HepG2 (cell line): ENCODE measurements around the gene TUBA8. TPM values are rescaled to one million over a fixed set of nuclear protein-coding genes. Genes with fewer than 3 reads are reported as not detected.

Source experiments
- BCL6 ChIP-seq: IDR thresholded peaks from 2 replicates; pipeline ENCODE4 v1.6.1; 2016; ENCODE audit warnings: missing genetic modification reagents, missing compliant biosample characterization
- DDIT3 ChIP-seq: sonication (generic); formaldehyde crosslinking; IDR thresholded peaks from 2 replicates; pipeline ENCODE4 v1.4.0; 2020; ENCODE audit warnings: mild to moderate bottlenecking, missing genetic modification reagents
- ERF ChIP-seq: IDR thresholded peaks from 2 replicates; pipeline ENCODE4 v1.6.1; 2018; ENCODE audit warnings: missing biosample characterization, missing genetic modification reagents
- HDAC6 ChIP-seq: fragments of 200-600 bp; sonication (generic); IDR thresholded peaks from 2 replicates; pipeline ENCODE4 v1.7.0; 2017; ENCODE audit warnings: mild to moderate bottlenecking, antibody characterized with exemption, low read length, low read depth
- HNF1B ChIP-seq: sonication (generic); formaldehyde crosslinking; IDR thresholded peaks from 2 replicates; pipeline ENCODE4 v1.5.1; 2020; ENCODE audit warnings: mild to moderate bottlenecking, moderate library complexity, missing genetic modification reagents
- ISX ChIP-seq: sonication (generic); formaldehyde crosslinking; conservative IDR thresholded peaks from 2 replicates; pipeline ENCODE4 v1.5.0; 2020; ENCODE audit warnings: missing genetic modification reagents
- MEIS1 ChIP-seq: sonication (generic); formaldehyde crosslinking; IDR thresholded peaks from 2 replicates; pipeline ENCODE4 v1.9.0; 2021; ENCODE audit warnings: mild to moderate bottlenecking, missing genetic modification reagents, moderate library complexity, borderline replicate concordance
- MIER2 ChIP-seq: IDR thresholded peaks from 2 replicates; pipeline ENCODE4 v1.6.1; 2016; ENCODE audit warnings: missing biosample characterization, missing genetic modification reagents
- NKX3-1 ChIP-seq: sonication (generic); formaldehyde crosslinking; IDR thresholded peaks from 2 replicates; pipeline ENCODE4 v1.5.0; 2020; ENCODE audit warnings: missing genetic modification reagents
- SOX13 ChIP-seq, 3 experiments: fragments of 450-650 bp in 1 of 3; sonication (generic) in 1 of 3; formaldehyde crosslinking in 1 of 3; IDR thresholded peaks in 2 of 3; conservative IDR thresholded peaks in 1 of 3; 2 replicates each; pipeline versions ENCODE4 v1.5.0 to v1.6.1; 2016 to 2020; ENCODE audit warnings: antibody characterized with exemption in 1 of 3, mild to moderate bottlenecking in 1 of 3, missing compliant biosample characterization in 1 of 3, missing genetic modification reagents in 1 of 3, moderate library complexity in 1 of 3
- TCF12 ChIP-seq, 2 experiments: fragments of 450-650 bp in 1 of 2; sonication (generic) in 1 of 2; formaldehyde crosslinking in 1 of 2; IDR thresholded peaks; 2 replicates each; pipeline versions ENCODE4 v1.6.1 to v1.8.0; 2017 to 2022; ENCODE audit warnings: antibody characterized with exemption in 1 of 2, mild to moderate bottlenecking in 1 of 2, missing genetic modification reagents in 1 of 2, moderate library complexity in 1 of 2
- THAP7 ChIP-seq: sonication (generic); formaldehyde crosslinking; IDR thresholded peaks from 2 replicates; pipeline ENCODE4 v1.8.1; 2023; ENCODE audit warnings: mild to moderate bottlenecking, missing genetic modification reagents
- ZBTB25 ChIP-seq: IDR thresholded peaks from 2 replicates; pipeline ENCODE4 v1.6.1; 2018; ENCODE audit warnings: missing genetic modification reagents
- ZFP1 ChIP-seq: IDR thresholded peaks from 2 replicates; pipeline ENCODE4 v1.6.1; 2016
- ZFY ChIP-seq: sonication (generic); formaldehyde crosslinking; IDR thresholded peaks from 2 replicates; pipeline ENCODE4 v1.4.0; 2020; ENCODE audit warnings: missing genetic modification reagents
- ZNF414 ChIP-seq: sonication (generic); formaldehyde crosslinking; IDR thresholded peaks from 2 replicates; pipeline ENCODE4 v1.5.0; 2020; ENCODE audit warnings: missing genetic modification reagents
- ZNF691 ChIP-seq: sonication (generic); formaldehyde crosslinking; IDR thresholded peaks from 2 replicates; pipeline ENCODE4 v1.4.0; 2020; ENCODE audit warnings: missing genetic modification reagents, low read depth, mild to moderate bottlenecking, borderline replicate concordance
- polyA plus RNA-seq, 8 experiments: library from polyadenylated mRNA; depleted of rRNA in 3 of 8; stranded (reverse) in 7 of 8; unstranded in 1 of 8; fragments of >200 nt; fragmentation: Illumina TruSeq in 4 of 8; extraction: Trizol in 4 of 8; gene quantifications; 2 replicates each; pipeline versions ENCODE4 v1.2.1 to v1.2.3, GENCODE V29; 2011 to 2016; ENCODE audit warnings: low read depth in 4 of 8, missing spikeins in 1 of 8, mixed read lengths in 1 of 8; ENCODE audit not compliant: insufficient read depth in 1 of 8
- total RNA-seq, 5 experiments: library from RNA; depleted of rRNA; stranded (reverse); fragments of >200 nt; fragmentation: Illumina TruSeq; extraction: Trizol; gene quantifications; 2 replicates each; pipeline ENCODE4 v1.2.3, GENCODE V29; 2016; ENCODE audit warnings: low read depth in 1 of 5
- TF ChIP-seq, protein P1 (sequence below): sonication (generic); formaldehyde crosslinking; IDR thresholded peaks from 2 replicates; pipeline ENCODE4 v1.4.0; 2020; ENCODE audit warnings: missing genetic modification reagents
- TF ChIP-seq, protein P2 (sequence below): sonication (generic); formaldehyde crosslinking; IDR thresholded peaks from 2 replicates; pipeline ENCODE4 v1.5.0; 2020; ENCODE audit warnings: missing genetic modification reagents

The TUBA8 gene
- total and polyA plus RNA-seq, 2 of the 13 experiments (the other 11 are each of a cell fraction or from before 2014, with no cell fraction given), result 0.35 to 0.69 TPM

DNA sequence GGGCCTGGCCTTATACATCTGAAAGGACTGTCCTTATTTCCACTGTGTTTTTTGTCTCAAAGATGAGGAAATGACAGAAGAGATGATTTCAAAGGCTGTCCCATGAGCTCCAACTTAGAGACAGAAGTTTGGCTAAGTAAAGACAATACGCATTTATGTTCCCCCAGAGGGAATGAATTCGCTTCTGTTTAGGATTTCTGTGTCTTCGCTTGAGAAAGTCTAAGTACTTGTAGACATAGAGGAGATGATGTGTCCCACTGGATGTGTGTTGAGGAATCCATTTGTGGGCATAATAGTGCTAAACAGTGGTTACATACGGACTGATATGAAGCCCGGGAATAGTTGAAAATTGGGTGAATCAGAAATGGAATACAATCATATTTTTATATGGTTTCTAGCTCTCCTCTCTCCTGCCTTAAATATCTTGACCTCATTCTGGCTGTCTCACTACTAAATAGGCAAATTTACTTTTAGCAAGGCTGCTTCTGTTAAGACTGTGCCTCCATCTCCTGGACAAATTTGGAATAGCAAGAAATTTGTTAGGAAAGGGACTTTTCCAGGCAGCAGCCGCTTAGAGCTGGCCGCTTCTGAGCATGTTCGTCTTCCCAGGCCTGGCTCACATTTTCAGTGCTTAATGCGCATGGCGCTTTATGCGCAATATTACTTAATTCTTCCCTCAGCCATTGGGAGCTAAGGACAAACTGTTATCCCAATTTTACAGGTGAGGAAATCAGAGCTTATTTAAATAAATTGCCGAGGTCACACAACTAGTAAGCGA, 34.7 kb upstream of the TUBA8 start (continued):
- TF ChIP-seq ZBTB25 (CRISPR knock-in tag) (peak; percentile 27; the same call in 1 of the 2 replicates), BCL6 (peak; percentile 20; the same call in 1 of the 2 replicates), DDIT3 (CRISPR knock-in tag) (no peak), THAP7 (CRISPR knock-in tag) (no peak), ISX (no peak), ZNF691 (CRISPR knock-in tag) (no peak), HNF1B (CRISPR knock-in tag) (no peak), NKX3-1 (CRISPR knock-in tag) (no peak), ZNF414 (no peak), ERF (CRISPR knock-in tag) (peak; percentile 63), ZFY (0 out of 2 replicates have a peak, but pooled peaks have one; percentile 15), SOX13 (IDR thresholded peaks at IDR 0.05) (no peak), SOX13 (CRISPR knock-in tag; conservative IDR thresholded peaks at IDR 0.05 in 1 of 2, IDR thresholded peaks at IDR 0.05 in 1 of 2) (no peak), MEIS1 (no peak), ZFP1 (CRISPR knock-in tag) (no peak; the same call in 1 of the 2 replicates), MIER2 (no peak), TCF12 (IDR thresholded peaks at IDR 0.05) (no peak), TCF12 (CRISPR knock-in tag; IDR thresholded peaks at IDR 0.05) (no peak), HDAC6 (no peak)
- TF ChIP-seq, protein P1, sequence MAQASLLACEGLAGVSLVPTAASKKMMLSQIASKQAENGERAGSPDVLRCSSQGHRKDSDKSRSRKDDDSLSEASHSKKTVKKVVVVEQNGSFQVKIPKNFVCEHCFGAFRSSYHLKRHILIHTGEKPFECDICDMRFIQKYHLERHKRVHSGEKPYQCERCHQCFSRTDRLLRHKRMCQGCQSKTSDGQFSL (CRISPR knock-in tag), result no peak
- TF ChIP-seq, protein P2, sequence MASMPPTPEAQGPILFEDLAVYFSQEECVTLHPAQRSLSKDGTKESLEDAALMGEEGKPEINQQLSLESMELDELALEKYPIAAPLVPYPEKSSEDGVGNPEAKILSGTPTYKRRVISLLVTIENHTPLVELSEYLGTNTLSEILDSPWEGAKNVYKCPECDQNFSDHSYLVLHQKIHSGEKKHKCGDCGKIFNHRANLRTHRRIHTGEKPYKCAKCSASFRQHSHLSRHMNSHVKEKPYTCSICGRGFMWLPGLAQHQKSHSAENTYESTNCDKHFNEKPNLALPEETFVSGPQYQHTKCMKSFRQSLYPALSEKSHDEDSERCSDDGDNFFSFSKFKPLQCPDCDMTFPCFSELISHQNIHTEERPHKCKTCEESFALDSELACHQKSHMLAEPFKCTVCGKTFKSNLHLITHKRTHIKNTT (CRISPR knock-in tag), result no peak
